Neuronal stem cell (in vitro differentiated cells): ENCODE data around the gene IMMT.

Experiments
- DNase-seq: peaks from one replicate; pipeline ENCODE4 v3.0.0-alpha.2; 2013; ENCODE audit warnings: low spot score
- H2AFZ ChIP-seq: one replicate; pipeline ENCODE4 v1.6.1; 2013; ENCODE audit warnings: mild to moderate bottlenecking, low read length, inconsistent platforms
- H2AK5ac ChIP-seq: 2 replicates; pipeline ENCODE4 v1.6.1; 2013; ENCODE audit warnings: low read depth, mild to moderate bottlenecking, inconsistent platforms, low read length, moderate library complexity, mixed read lengths
- H2BK120ac ChIP-seq: 2 replicates; pipeline ENCODE4 v1.6.1; 2013; ENCODE audit warnings: low read depth, mild to moderate bottlenecking, inconsistent platforms, low read length, moderate library complexity, mixed read lengths
- H2BK12ac ChIP-seq: one replicate; pipeline ENCODE4 v1.6.1; 2013; ENCODE audit warnings: low read length, inconsistent platforms
- H2BK15ac ChIP-seq: 2 replicates; pipeline ENCODE4 v1.6.1; 2013; ENCODE audit warnings: mild to moderate bottlenecking, low read length, inconsistent platforms, mixed read lengths
- H2BK5ac ChIP-seq: one replicate; pipeline ENCODE4 v1.6.1; 2013; ENCODE audit warnings: inconsistent platforms, mild to moderate bottlenecking, low read length, moderate library complexity
- H3K14ac ChIP-seq: one replicate; pipeline ENCODE4 v1.6.1; 2013; ENCODE audit warnings: low read length, inconsistent platforms
- H3K18ac ChIP-seq: 2 replicates; pipeline ENCODE4 v1.6.1; 2013; ENCODE audit warnings: low read length, inconsistent platforms
- H3K23ac ChIP-seq: 2 replicates; pipeline ENCODE4 v1.6.1; 2013; ENCODE audit warnings: low read depth, mild to moderate bottlenecking, mixed read lengths, low read length, inconsistent platforms; ENCODE audit not compliant: poor library complexity
- H3K27ac ChIP-seq: replicated peaks from 3 replicates; pipeline ENCODE4 v1.5.1; 2013; ENCODE audit warnings: low read length, inconsistent platforms
- H3K27me3 ChIP-seq, 3 experiments: 2 replicates each; pipeline ENCODE4 v1.6.1; 2013; ENCODE audit warnings: low read length in 3 of 3, mild to moderate bottlenecking in 2 of 3, inconsistent platforms in 1 of 3, low read depth in 1 of 3, mixed read lengths in 1 of 3, moderate library complexity in 1 of 3; ENCODE audit not compliant: control insufficient read depth in 3 of 3, insufficient read depth in 3 of 3
- H3K36me3 ChIP-seq, 2 donors: replicated peaks in 1 of 2; 2 replicates each; pipeline ENCODE4 v1.6.1; 2013; ENCODE audit warnings: low read length in 2 of 2; ENCODE audit not compliant: control insufficient read depth in 2 of 2, insufficient read depth in 2 of 2
- H3K4ac ChIP-seq: 2 replicates; pipeline ENCODE4 v1.6.1; 2013; ENCODE audit warnings: inconsistent platforms, mild to moderate bottlenecking, low read length, moderate library complexity
- H3K4me1 ChIP-seq, 2 donors: 1 replicate in 1 of 2; 2 replicates in 1 of 2; pipeline ENCODE4 v1.6.1; 2013; ENCODE audit warnings: low read length in 2 of 2, low read depth in 1 of 2; ENCODE audit not compliant: control insufficient read depth in 2 of 2, insufficient read depth in 1 of 2
- H3K4me2 ChIP-seq: one replicate; pipeline ENCODE4 v1.6.1; 2013; ENCODE audit warnings: mild to moderate bottlenecking, low read length, inconsistent platforms; ENCODE audit not compliant: insufficient read depth, poor library complexity, severe bottlenecking
- H3K4me3 ChIP-seq, 2 donors: 2 replicates each; pipeline ENCODE4 v1.5.1; 2013; ENCODE audit warnings: low read length in 2 of 2, mild to moderate bottlenecking in 2 of 2, inconsistent platforms in 1 of 2, moderate library complexity in 1 of 2
- H3K79me1 ChIP-seq: one replicate; pipeline ENCODE4 v1.6.1; 2013; ENCODE audit warnings: low read depth, mild to moderate bottlenecking, inconsistent platforms, low read length, moderate library complexity
- H3K9ac ChIP-seq: one replicate; pipeline ENCODE4 v1.6.1; 2013; ENCODE audit warnings: mild to moderate bottlenecking, low read depth, low read length, inconsistent platforms; ENCODE audit not compliant: poor library complexity
- H3K9me3 ChIP-seq, 2 donors: replicated peaks in 1 of 2; 2 replicates each; pipeline versions ENCODE3 to v1.6.1; 2013; ENCODE audit warnings: low read length in 2 of 2, mild to moderate bottlenecking in 2 of 2, inconsistent platforms in 1 of 2, low read depth in 1 of 2, mixed read lengths in 1 of 2, moderate library complexity in 1 of 2; ENCODE audit not compliant: control insufficient read depth in 2 of 2, insufficient read depth in 1 of 2
- H4K8ac ChIP-seq: one replicate; pipeline ENCODE4 v1.6.1; 2013; ENCODE audit warnings: low read depth, mild to moderate bottlenecking, inconsistent platforms, low read length, moderate library complexity
- H4K91ac ChIP-seq: one replicate; pipeline ENCODE4 v1.6.1; 2013; ENCODE audit warnings: low read length, low read depth, mild to moderate bottlenecking, inconsistent platforms; ENCODE audit not compliant: poor library complexity
- whole genome bisulfite sequencing, 2 donors: extraction: QIAGEN DNeasy Blood & Tissue Kit; methylation state at CpG; one replicate each; pipeline ENCODE4 v1.1.7; 2013; ENCODE audit warnings: missing lambda C conversion rate in 2 of 2, mixed read lengths in 1 of 2; ENCODE audit not compliant: insufficient read length in 2 of 2, insufficient replicate concordance in 1 of 2; ENCODE audit errors: extremely low coverage in 2 of 2; 5-methylcytosine and 5-hydroxymethylcytosine counted together

IMMT gene

DNA sequence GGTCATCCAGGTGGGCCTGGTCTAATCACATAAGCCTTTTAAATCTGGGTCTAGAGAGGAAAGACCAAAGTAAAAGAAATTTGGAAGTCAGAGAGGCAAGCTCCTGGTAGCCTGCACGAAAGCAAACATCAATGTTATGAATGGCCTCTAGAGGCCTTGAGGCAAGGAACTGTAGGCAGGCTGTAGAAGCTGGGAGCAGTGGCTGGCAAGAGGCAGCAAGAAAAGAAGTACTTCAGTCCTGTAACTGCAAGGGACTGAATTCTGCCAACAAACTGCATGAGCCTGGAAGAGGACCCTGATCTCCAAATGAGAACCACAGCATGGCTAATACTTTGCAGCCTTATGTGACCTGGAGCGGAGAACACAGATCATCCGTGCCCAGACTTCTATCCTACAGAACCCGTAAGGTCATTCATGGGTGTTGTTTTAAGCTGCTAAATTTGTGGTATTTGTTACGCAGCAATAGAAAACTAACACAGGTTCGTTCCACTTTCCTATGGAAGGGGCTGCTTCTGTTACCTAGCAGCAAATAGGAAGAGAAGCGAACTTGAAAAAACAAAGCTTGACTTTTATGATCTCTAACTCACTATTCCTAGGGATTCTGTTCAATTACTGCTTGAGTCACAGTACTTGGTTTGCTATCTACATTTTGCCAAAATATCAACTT, 1.2 kb downstream of the IMMT start:
- no peak for DNase-seq
- no CpG with 5 or more reads among the region's 7 CpGs for WGBS, 2 donors
- H3K27ac ChIP-seq: no peak overlapping the region

DNA sequence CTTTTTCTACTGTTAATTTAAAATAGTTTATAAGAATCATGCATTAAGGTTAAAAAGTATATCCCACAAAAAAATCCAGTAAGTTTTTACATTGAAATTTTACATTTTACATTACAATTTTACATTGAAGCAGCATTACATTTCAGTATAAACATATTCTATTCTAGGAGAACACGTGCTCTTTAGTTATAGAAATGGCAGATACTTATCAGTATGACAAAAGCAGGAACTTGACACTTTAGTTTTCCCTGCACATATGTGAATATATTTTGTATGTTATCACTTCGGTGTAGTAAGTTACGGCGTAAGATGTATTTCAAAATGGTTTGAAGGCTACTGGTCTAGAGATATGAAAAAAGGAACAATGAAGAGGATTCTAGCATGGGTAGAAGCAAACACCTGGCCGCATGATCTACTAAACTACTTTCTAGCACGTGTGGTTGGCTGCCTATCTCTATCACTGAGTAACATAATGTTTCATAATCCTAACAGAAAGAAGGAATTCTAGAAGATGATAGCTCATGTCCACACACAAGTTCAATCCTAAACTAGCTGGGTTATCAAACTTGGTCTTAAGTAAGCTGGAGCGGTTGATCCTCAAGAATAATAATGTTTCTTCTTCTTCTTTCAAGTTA, 5.4 kb downstream of the IMMT start:
- H3K36me3 ChIP-seq: peaks cover 0 to 65% of the 10 kb centered on the region in 2 donors
- H3K4me3 ChIP-seq: no peak overlapping the region
- no peak overlapping the region for H3K9ac ChIP-seq
- H3K14ac ChIP-seq: no peak overlapping the region
- H3K9me3 ChIP-seq: no peaks in the 10 kb centered on the region
- H2BK5ac ChIP-seq: no peak overlapping the region
- no peak overlapping the region for H4K91ac ChIP-seq
- no peak overlapping the region for H4K8ac ChIP-seq
- H2AK5ac ChIP-seq: no peak overlapping the region
- H2BK12ac ChIP-seq: no peak overlapping the region
- no peak overlapping the region for H3K18ac ChIP-seq
- no peak for DNase-seq
- no peaks in the 10 kb centered on the region for H3K27me3 ChIP-seq
- H3K27ac ChIP-seq: no peak overlapping the region
- H3K23ac ChIP-seq: no peak overlapping the region
- peaks cover 1 to 7% of the 10 kb centered on the region in 2 donors for H3K4me1 ChIP-seq
- H3K4ac ChIP-seq: no peak overlapping the region
- peaks cover 4% of the 10 kb centered on the region for H3K79me1 ChIP-seq
- no peak overlapping the region for H3K4me2 ChIP-seq
- no peak overlapping the region for H2BK120ac ChIP-seq
- H2AFZ ChIP-seq: no peak overlapping the region
- 100% methylated on average over 2 of the region's 7 CpGs; no CpG with 5 or more reads in 1 of the 2 donors for WGBS, 2 donors
- H2BK15ac ChIP-seq: no peak overlapping the region

More for the DNA sequence above, 1.2 kb downstream of the IMMT start:
- no peak overlapping the region for H2BK12ac ChIP-seq
- peak overlapping the region in 1 of 2 donors; percentile 97 for H3K4me3 ChIP-seq
- no peak overlapping the region for H2BK5ac ChIP-seq
- no peak overlapping the region for H3K4me2 ChIP-seq
- H3K18ac ChIP-seq: no peak overlapping the region
- peaks cover 5 to 7% of the 10 kb centered on the region in 2 donors for H3K4me1 ChIP-seq
- H2BK120ac ChIP-seq: no peak overlapping the region
- H3K79me1 ChIP-seq: no peaks in the 10 kb centered on the region
- no peaks in the 10 kb centered on the region for H3K27me3 ChIP-seq
- H3K36me3 ChIP-seq: peaks cover 0 to 39% of the 10 kb centered on the region in 2 donors
- no peak overlapping the region for H2AK5ac ChIP-seq
- no peak overlapping the region for H3K14ac ChIP-seq
- H4K8ac ChIP-seq: no peak overlapping the region
- H3K4ac ChIP-seq: no peak overlapping the region
- no peaks in the 10 kb centered on the region for H3K9me3 ChIP-seq
- no peak overlapping the region for H2BK15ac ChIP-seq
- peak overlapping the region; percentile 9 for H2AFZ ChIP-seq
- H3K23ac ChIP-seq: no peak overlapping the region
- H3K9ac ChIP-seq: no peak overlapping the region
- H4K91ac ChIP-seq: no peak overlapping the region

GRCh38 chr2:86186431-86186830, 8.8 kb downstream of the IMMT start:
- Histone ChIP-seq H3K4me3 (no peak overlapping the region), H3K14ac (no peak overlapping the region), H2BK12ac (no peak overlapping the region), H3K4me2 (no peak overlapping the region), H2BK120ac (no peak overlapping the region), H3K4ac (no peak overlapping the region), H3K9me3 (no peaks in the 10 kb centered on the region), H3K27ac (no peak overlapping the region), H2BK5ac (no peak overlapping the region), H3K23ac (no peak overlapping the region), H2BK15ac (no peak overlapping the region), H3K9ac (no peak overlapping the region), H3K4me1 (no peaks in the 10 kb centered on the region), H3K27me3 (no peaks in the 10 kb centered on the region), H4K8ac (no peak overlapping the region), H2AK5ac (no peak overlapping the region), H3K79me1 (peaks cover 6% of the 10 kb centered on the region), H3K18ac (no peak overlapping the region), H4K91ac (no peak overlapping the region), H3K36me3 (peaks cover 0 to 52% of the 10 kb centered on the region in 2 donors), H2AFZ (no peak overlapping the region)
- DNase-seq: no peak

DNA sequence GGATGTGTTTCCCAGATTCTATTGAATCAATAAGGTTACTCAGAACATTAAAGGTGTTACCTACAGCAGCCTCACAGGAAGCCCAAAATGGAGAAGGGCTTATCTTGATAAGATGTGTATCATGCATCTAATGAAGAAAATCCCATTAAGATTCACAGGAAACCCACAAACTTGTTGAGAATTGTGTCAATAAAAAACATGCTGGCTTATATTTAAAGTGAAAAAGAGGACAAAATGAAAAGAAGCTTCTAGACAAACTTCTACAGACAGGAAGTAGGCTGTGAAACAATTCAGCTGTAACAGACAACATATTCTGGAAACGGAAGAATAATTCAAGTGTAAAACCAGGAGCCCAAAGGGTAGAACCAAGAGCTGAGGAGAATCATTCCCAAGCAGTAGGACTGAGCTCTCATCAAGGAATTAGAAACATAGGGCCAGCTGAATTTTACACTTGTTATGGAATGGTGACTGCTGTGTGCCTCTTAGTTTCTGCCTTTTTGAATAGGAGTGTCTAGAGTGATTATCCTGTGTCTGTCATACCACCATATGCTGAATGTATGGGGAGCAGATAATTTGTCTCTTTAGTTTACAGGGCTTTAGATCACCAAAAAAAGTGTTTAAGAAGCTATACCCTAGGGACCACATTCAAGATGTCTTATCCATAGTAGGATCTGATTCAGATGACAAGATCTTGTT, 9.6 kb downstream of the IMMT start:
- Histone ChIP-seq H2BK120ac (no peak overlapping the region), H4K91ac (no peak overlapping the region), H3K14ac (no peak overlapping the region), H2BK5ac (no peak overlapping the region), H3K79me1 (peaks cover 9% of the 10 kb centered on the region), H3K4me3 (no peak overlapping the region), H3K27me3 (no peaks in the 10 kb centered on the region), H2AK5ac (no peak overlapping the region), H4K8ac (no peak overlapping the region), H2AFZ (no peak overlapping the region), H3K9ac (no peak overlapping the region), H3K4me1 (no peaks in the 10 kb centered on the region), H3K36me3 (peaks cover 3 to 52% of the 10 kb centered on the region in 2 donors), H3K27ac (no peak overlapping the region), H2BK15ac (no peak overlapping the region), H3K9me3 (no peaks in the 10 kb centered on the region), H2BK12ac (no peak overlapping the region), H3K4ac (no peak overlapping the region), H3K23ac (no peak overlapping the region), H3K18ac (no peak overlapping the region), H3K4me2 (no peak overlapping the region)
- no CpG with 5 or more reads among the region's 1 CpG for WGBS, 2 donors
- DNase-seq: no peak
